Measurements from ENCODE around the gene ZMIZ1.

Gene ZMIZ1

GRCh38 chr10:79340646-79341244 is 272.0 kb downstream of the ZMIZ1 start:
- no peak for DNase-seq (ENCODE audit: low read depth in 2 of 2)

- DNase-seq (ENCODE audit: low read depth in 2 of 2): no peak
Observed at GRCh38 chr10:79342295-79342761, 273.6 kb downstream of the ZMIZ1 start.

- DNase-seq (ENCODE audit: low read depth in 2 of 2): no peak
Observed at GRCh38 chr10:79342811-79343561, 274.2 kb downstream of the ZMIZ1 start.

GRCh38 chr10:79344502-79345195 is 275.9 kb downstream of the ZMIZ1 start:
- DNase-seq (ENCODE audit: low read depth in 2 of 2): no peak

- DNase-seq (ENCODE audit: low read depth in 2 of 2): no peak
Observed at GRCh38 chr10:79345241-79346011, 276.7 kb downstream of the ZMIZ1 start.

GRCh38 chr10:79346012-79346340 is 277.2 kb downstream of the ZMIZ1 start:
- DNase-seq (ENCODE audit: low read depth in 2 of 2): no peak

- DNase-seq (ENCODE audit: low read depth in 2 of 2): no peak
Observed at GRCh38 chr10:79346388-79347225, 277.8 kb downstream of the ZMIZ1 start.

- DNase-seq (ENCODE audit: low read depth in 2 of 2): peak; percentile 86 to 88
Observed at GRCh38 chr10:79347226-79347893, 278.6 kb downstream of the ZMIZ1 start, which contains the start of gene PPIF. TSS of gene PPIF (plus strand) at chr10:79347469. CDS start at chr10:79347549, 80 bp downstream.

GRCh38 chr10:79347894-79348639 is 279.3 kb downstream of the ZMIZ1 start:
- peak; percentile 52 to 60 for DNase-seq (ENCODE audit: low read depth in 2 of 2)

- no peak for DNase-seq (ENCODE audit: low read depth in 2 of 2)
Observed at GRCh38 chr10:79348640-79348988, 279.8 kb downstream of the ZMIZ1 start.

- no peak for DNase-seq (ENCODE audit: low read depth in 2 of 2)
Observed at GRCh38 chr10:79349072-79349491, 280.3 kb downstream of the ZMIZ1 start.

GRCh38 chr10:79349766-79350406 is 281.1 kb downstream of the ZMIZ1 start:
- no peak for DNase-seq (ENCODE audit: low read depth in 2 of 2)

GRCh38 chr10:79350407-79351154 is 281.8 kb downstream of the ZMIZ1 start:
- DNase-seq (ENCODE audit: low read depth in 2 of 2): no peak

- DNase-seq (ENCODE audit: low read depth in 2 of 2): no peak
Observed at GRCh38 chr10:79351332-79351731, 282.6 kb downstream of the ZMIZ1 start.

- DNase-seq (ENCODE audit: low read depth in 2 of 2): no peak
Observed at GRCh38 chr10:79352035-79352877, 283.5 kb downstream of the ZMIZ1 start.

- no peak for DNase-seq (ENCODE audit: low read depth in 2 of 2)
Observed at GRCh38 chr10:79353000-79353406, 284.2 kb downstream of the ZMIZ1 start.

- DNase-seq (ENCODE audit: low read depth in 2 of 2): no peak
Observed at GRCh38 chr10:79353726-79354125, 285.0 kb downstream of the ZMIZ1 start.

GRCh38 chr10:79354141-79354540 is 285.4 kb downstream of the ZMIZ1 start:
- DNase-seq (ENCODE audit: low read depth in 2 of 2): no peak
